SK-N-MC (cell line): ENCODE results near the gene COQ7.

ENCODE experiments used
- DNase-seq: peaks from one replicate; pipeline ENCODE4 v3.0.0-alpha.2; 2011; ENCODE audit warnings: low read depth, low spot score
- H3K27ac ChIP-seq: fragments of 200-600 bp; sonication (generic); 2 replicates; pipeline ENCODE4 v1.5.1; 2016; ENCODE audit warnings: mixed run types
- H3K36me3 ChIP-seq: fragments of 200-600 bp; sonication (generic); 2 replicates; pipeline ENCODE4 v1.6.1; 2017; ENCODE audit warnings: antibody characterized with exemption, low read length, mixed read lengths; ENCODE audit not compliant: insufficient read depth
- H3K4me3 ChIP-seq: fragments of 200-600 bp; sonication (generic); 2 replicates; pipeline ENCODE4 v1.5.1; 2016
- H3K9ac ChIP-seq: fragments of 200-600 bp; sonication (generic); 2 replicates; pipeline ENCODE4 v1.8.0; 2017; ENCODE audit warnings: mixed run types, mixed read lengths; ENCODE audit not compliant: insufficient read length
- H3K9me3 ChIP-seq: fragments of 200-600 bp; sonication (generic); 2 replicates; pipeline ENCODE4 v1.6.1; 2017; ENCODE audit warnings: low read depth, mild to moderate bottlenecking, antibody characterized with exemption, low read length, moderate library complexity, mixed read lengths
- EZH2 ChIP-seq: fragments of 200-600 bp; sonication (generic); IDR thresholded peaks from one replicate; pipeline ENCODE4 v1.6.1; 2017; ENCODE audit warnings: antibody characterized with exemption
- FOXP2 ChIP-seq: optimal IDR thresholded peaks from 2 replicates; pipeline ENCODE3; 2011; ENCODE audit warnings: mild to moderate bottlenecking, moderate library complexity; ENCODE audit not compliant: insufficient read depth; ENCODE audit errors: extremely low read length, control extremely low read depth
- POLR2AphosphoS5 ChIP-seq: IDR thresholded peaks from 2 replicates; pipeline ENCODE4 v1.6.1; 2012; ENCODE audit warnings: mild to moderate bottlenecking, low read depth, low read length, borderline replicate concordance

COQ7 gene

GRCh38 chr16:19067349-19068236 lies at the start of gene COQ7:
Gene COQ7, plus strand, starts transcription at chr16:19067614. Its CDS starts 51 bp downstream, at chr16:19067665.
- TF ChIP-seq EZH2 (no peak), POLR2AphosphoS5 (peak; percentile 49; the same call in 1 of the 2 replicates), FOXP2 (no peak)
- H3K27ac ChIP-seq = peak within 1 kb of the TSS; percentile 95
- peak within 1 kb of the TSS; percentile 97 for H3K9ac ChIP-seq
- H3K9me3 ChIP-seq = no peaks in the 10 kb centered on the region
- peak; percentile 100 for DNase-seq
- peak within 1 kb of the TSS; percentile 98 for H3K4me3 ChIP-seq
- peaks cover 7% of the 10 kb centered on the region; the same call in 1 of the 2 replicates for H3K36me3 ChIP-seq

GRCh38 chr16:19020689-19021088 lies 46.7 kb upstream of the COQ7 start:
- Histone ChIP-seq H3K9ac (no peak overlapping the region), H3K27ac (no peak overlapping the region), H3K36me3 (no peaks in the 10 kb centered on the region), H3K9me3 (no peaks in the 10 kb centered on the region), H3K4me3 (no peak overlapping the region)
- TF ChIP-seq FOXP2 = no peak
- no peak for TF ChIP-seq POLR2AphosphoS5
- no peak for TF ChIP-seq EZH2
- no peak for DNase-seq

- no peak for DNase-seq
- TF ChIP-seq POLR2AphosphoS5 (no peak), FOXP2 (no peak), EZH2 (no peak)
Observed at GRCh38 chr16:19021747-19022146, 45.7 kb upstream of the COQ7 start.

GRCh38 chr16:19027416-19027815 lies 40.0 kb upstream of the COQ7 start:
- no peak for DNase-seq
- TF ChIP-seq FOXP2 (no peak), EZH2 (no peak), POLR2AphosphoS5 (no peak)
- Histone ChIP-seq H3K27ac (no peak overlapping the region), H3K36me3 (no peaks in the 10 kb centered on the region), H3K9ac (no peak overlapping the region), H3K9me3 (no peaks in the 10 kb centered on the region), H3K4me3 (no peak overlapping the region)

More at GRCh38 chr16:19021747-19022146, 45.7 kb upstream of the COQ7 start:
- no peaks in the 10 kb centered on the region for H3K9me3 ChIP-seq
- H3K9ac ChIP-seq = no peak overlapping the region
- H3K36me3 ChIP-seq = no peaks in the 10 kb centered on the region
- no peak overlapping the region for H3K4me3 ChIP-seq
- no peak overlapping the region for H3K27ac ChIP-seq

GRCh38 chr16:19029980-19030379 lies 37.4 kb upstream of the COQ7 start:
- DNase-seq = no peak
- TF ChIP-seq FOXP2 = no peak
- no peak for TF ChIP-seq POLR2AphosphoS5
- TF ChIP-seq EZH2 = no peak
- Histone ChIP-seq H3K9ac (no peak overlapping the region), H3K36me3 (no peaks in the 10 kb centered on the region), H3K4me3 (no peak overlapping the region), H3K9me3 (no peaks in the 10 kb centered on the region), H3K27ac (no peak overlapping the region)

GRCh38 chr16:19031738-19032137 lies 35.7 kb upstream of the COQ7 start:
- DNase-seq = no peak
- Histone ChIP-seq H3K27ac (no peak overlapping the region), H3K4me3 (no peak overlapping the region), H3K9me3 (no peaks in the 10 kb centered on the region), H3K36me3 (no peaks in the 10 kb centered on the region), H3K9ac (no peak overlapping the region)
- TF ChIP-seq EZH2 (no peak), FOXP2 (no peak)

GRCh38 chr16:19033761-19034160 lies 33.7 kb upstream of the COQ7 start:
- Histone ChIP-seq H3K9ac (no peak overlapping the region), H3K9me3 (no peaks in the 10 kb centered on the region), H3K27ac (no peak overlapping the region), H3K4me3 (no peak overlapping the region), H3K36me3 (no peaks in the 10 kb centered on the region)
- DNase-seq = no peak
- no peak for TF ChIP-seq FOXP2
- TF ChIP-seq POLR2AphosphoS5 = no peak
- TF ChIP-seq EZH2 = no peak

- DNase-seq = no peak
- Histone ChIP-seq H3K4me3 (no peak overlapping the region), H3K9me3 (no peaks in the 10 kb centered on the region), H3K9ac (no peak overlapping the region), H3K27ac (no peak overlapping the region), H3K36me3 (no peaks in the 10 kb centered on the region)
- TF ChIP-seq EZH2 (no peak), FOXP2 (no peak), POLR2AphosphoS5 (no peak)
Observed at GRCh38 chr16:19040400-19040799, 27.0 kb upstream of the COQ7 start.
